Measurements from ENCODE around the gene TICAM2. TPM values are rescaled to one million over a fixed set of nuclear protein-coding genes. Genes with fewer than 3 reads are reported as not detected.
A peak's percentile ranks its signal among the peaks of the same experiment; 100 is the strongest.

TICAM2 gene
- total RNA-seq, 1 experiment from 2014 or later, result 1.0 TPM

- TF ChIP-seq CREB1 (CRISPR knock-in tag; IDR thresholded peaks at IDR 0.05) (no peak), MYBL2 (CRISPR knock-in tag; IDR thresholded peaks at IDR 0.05) (no peak), ZNF281 (CRISPR knock-in tag; IDR thresholded peaks at IDR 0.05) (no peak)
- TF ChIP-seq, protein P1, sequence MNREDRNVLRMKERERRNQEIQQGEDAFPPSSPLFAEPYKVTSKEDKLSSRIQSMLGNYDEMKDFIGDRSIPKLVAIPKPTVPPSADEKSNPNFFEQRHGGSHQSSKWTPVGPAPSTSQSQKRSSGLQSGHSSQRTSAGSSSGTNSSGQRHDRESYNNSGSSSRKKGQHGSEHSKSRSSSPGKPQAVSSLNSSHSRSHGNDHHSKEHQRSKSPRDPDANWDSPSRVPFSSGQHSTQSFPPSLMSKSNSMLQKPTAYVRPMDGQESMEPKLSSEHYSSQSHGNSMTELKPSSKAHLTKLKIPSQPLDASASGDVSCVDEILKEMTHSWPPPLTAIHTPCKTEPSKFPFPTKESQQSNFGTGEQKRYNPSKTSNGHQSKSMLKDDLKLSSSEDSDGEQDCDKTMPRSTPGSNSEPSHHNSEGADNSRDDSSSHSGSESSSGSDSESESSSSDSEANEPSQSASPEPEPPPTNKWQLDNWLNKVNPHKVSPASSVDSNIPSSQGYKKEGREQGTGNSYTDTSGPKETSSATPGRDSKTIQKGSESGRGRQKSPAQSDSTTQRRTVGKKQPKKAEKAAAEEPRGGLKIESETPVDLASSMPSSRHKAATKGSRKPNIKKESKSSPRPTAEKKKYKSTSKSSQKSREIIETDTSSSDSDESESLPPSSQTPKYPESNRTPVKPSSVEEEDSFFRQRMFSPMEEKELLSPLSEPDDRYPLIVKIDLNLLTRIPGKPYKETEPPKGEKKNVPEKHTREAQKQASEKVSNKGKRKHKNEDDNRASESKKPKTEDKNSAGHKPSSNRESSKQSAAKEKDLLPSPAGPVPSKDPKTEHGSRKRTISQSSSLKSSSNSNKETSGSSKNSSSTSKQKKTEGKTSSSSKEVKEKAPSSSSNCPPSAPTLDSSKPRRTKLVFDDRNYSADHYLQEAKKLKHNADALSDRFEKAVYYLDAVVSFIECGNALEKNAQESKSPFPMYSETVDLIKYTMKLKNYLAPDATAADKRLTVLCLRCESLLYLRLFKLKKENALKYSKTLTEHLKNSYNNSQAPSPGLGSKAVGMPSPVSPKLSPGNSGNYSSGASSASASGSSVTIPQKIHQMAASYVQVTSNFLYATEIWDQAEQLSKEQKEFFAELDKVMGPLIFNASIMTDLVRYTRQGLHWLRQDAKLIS (CRISPR knock-in tag; IDR thresholded peaks at IDR 0.05; ENCODE audit: borderline replicate concordance), result no peak
Measured at GRCh38 chr5:115544043-115544435, 58.2 kb downstream of the TICAM2 start (continued).

GRCh38 chr5:115543365-115544042, 58.8 kb downstream of the TICAM2 start:
- peaks cover 6% of the 10 kb centered on the region for H3K27me3 Mint-ChIP-seq (ENCODE audit: low read depth)
- CTCF ChIA-PET, result interaction anchor here (0.6 to 2.7 kb wide), 5 partner anchors 27 to 234 kb away, joined by 3 to 24 read pairs (median 5); no protein-coding TSS in a partner anchor

GRCh38 chr5:115542651-115543364, 59.5 kb downstream of the TICAM2 start:
- Mint-ChIP-seq H3K27me3 (ENCODE audit: low read depth) (peaks cover 6% of the 10 kb centered on the region), H3K4me1 (peaks cover 51% of the 10 kb centered on the region), H3K36me3 (peaks cover 51% of the 10 kb centered on the region), H3K4me3 (peak overlapping the region; percentile 93), H3K9me3 (peaks cover 21% of the 10 kb centered on the region), H3K27ac (peak overlapping the region; percentile 80)
- no peak for ATAC-seq
- no peak for DNase-seq (ENCODE audit: low spot score)
- no peak for TF ChIP-seq ZNF263 (CRISPR knock-in tag; IDR thresholded peaks at IDR 0.05; ENCODE audit: low read depth)
- ChIA-PET CTCF (interaction anchor here (0.6 to 1.3 kb wide), 2 partner anchors 31 to 32 kb away, joined by 3 read pairs; no protein-coding TSS in a partner anchor), POLR2A (interaction anchor here (0.6 to 1.0 kb wide), 2 partner anchors 19 to 247 kb away, joined by 3 read pairs; partner anchors contain the start of gene CCDC112)

More at GRCh38 chr5:115543365-115544042, 58.8 kb downstream of the TICAM2 start:
- ATAC-seq, result no peak
- peak overlapping the region; percentile 93 for H3K4me3 Mint-ChIP-seq
- H3K36me3 Mint-ChIP-seq, result peaks cover 51% of the 10 kb centered on the region
- DNase-seq (ENCODE audit: low spot score), result peak; percentile 16
- TF ChIP-seq, protein P2, sequence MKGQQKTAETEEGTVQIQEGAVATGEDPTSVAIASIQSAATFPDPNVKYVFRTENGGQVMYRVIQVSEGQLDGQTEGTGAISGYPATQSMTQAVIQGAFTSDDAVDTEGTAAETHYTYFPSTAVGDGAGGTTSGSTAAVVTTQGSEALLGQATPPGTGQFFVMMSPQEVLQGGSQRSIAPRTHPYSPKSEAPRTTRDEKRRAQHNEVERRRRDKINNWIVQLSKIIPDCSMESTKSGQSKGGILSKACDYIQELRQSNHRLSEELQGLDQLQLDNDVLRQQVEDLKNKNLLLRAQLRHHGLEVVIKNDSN (CRISPR knock-in tag; IDR thresholded peaks at IDR 0.05), result no peak
- TF ChIP-seq ZNF423 (CRISPR knock-in tag; IDR thresholded peaks at IDR 0.05) (no peak), MXD4 (CRISPR knock-in tag; IDR thresholded peaks at IDR 0.05; ENCODE audit: borderline replicate concordance) (no peak), RELA (CRISPR knock-in tag; IDR thresholded peaks at IDR 0.05; ENCODE audit: borderline replicate concordance) (no peak), ZNF396 (CRISPR knock-in tag; IDR thresholded peaks at IDR 0.05; ENCODE audit: borderline replicate concordance) (no peak), ZNF671 (CRISPR knock-in tag; IDR thresholded peaks at IDR 0.05) (no peak)
- H3K27ac Mint-ChIP-seq, result peak overlapping the region; percentile 96
- peaks cover 21% of the 10 kb centered on the region for H3K9me3 Mint-ChIP-seq
- POLR2A ChIA-PET, result interaction anchor here (0.6 to 1.7 kb wide), 4 partner anchors 15 to 248 kb away, joined by 3 to 5 read pairs (median 3); partner anchors contain the start of gene CCDC112
- H3K4me1 Mint-ChIP-seq, result peaks cover 50% of the 10 kb centered on the region
